Stimulated activated CD4-positive, alpha-beta T cell treated with anti-CD3 and anti-CD28 coated beads, TNF-alpha, amount 100 ng/mL, for 48 hours (primary cell): Measurements from ENCODE around the gene CCDC27.
A peak's percentile ranks its signal among the peaks of the same experiment; 100 is the strongest.

Experiments
- DNase-seq, 3 donors: peaks; one replicate each; pipeline ENCODE4 v3.0.0-alpha.2; 2020; ENCODE audit warnings: low read depth in 3 of 3

The CCDC27 gene

GRCh38 chr1:3717715-3718601, 34.3 kb upstream of the CCDC27 start:
- no peak for DNase-seq

- no peak for DNase-seq
Observed at GRCh38 chr1:3718764-3719163, 33.5 kb upstream of the CCDC27 start.

- DNase-seq, result no peak
Observed at GRCh38 chr1:3721955-3722465, 30.2 kb upstream of the CCDC27 start.

DNA sequence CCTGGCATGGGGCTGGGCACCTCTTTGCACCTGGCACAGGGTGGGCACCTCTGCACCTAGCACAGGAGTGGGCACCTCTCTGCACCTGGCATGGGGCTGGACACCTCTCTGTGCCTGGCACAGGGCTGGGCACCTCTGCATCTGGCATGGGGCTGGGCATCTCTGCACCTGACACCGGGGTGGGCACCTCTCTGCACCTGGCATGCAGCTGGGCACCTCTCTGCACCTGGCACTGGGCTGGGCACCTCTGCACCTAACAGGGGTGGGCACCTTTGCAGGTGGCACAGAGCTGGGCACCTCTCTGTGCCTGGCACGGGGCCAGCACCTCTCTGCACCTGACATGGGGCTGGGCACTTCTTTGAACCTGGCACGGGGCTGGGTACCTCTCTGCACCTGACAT, 29.4 kb upstream of the CCDC27 start:
- DNase-seq, result no peak

DNA sequence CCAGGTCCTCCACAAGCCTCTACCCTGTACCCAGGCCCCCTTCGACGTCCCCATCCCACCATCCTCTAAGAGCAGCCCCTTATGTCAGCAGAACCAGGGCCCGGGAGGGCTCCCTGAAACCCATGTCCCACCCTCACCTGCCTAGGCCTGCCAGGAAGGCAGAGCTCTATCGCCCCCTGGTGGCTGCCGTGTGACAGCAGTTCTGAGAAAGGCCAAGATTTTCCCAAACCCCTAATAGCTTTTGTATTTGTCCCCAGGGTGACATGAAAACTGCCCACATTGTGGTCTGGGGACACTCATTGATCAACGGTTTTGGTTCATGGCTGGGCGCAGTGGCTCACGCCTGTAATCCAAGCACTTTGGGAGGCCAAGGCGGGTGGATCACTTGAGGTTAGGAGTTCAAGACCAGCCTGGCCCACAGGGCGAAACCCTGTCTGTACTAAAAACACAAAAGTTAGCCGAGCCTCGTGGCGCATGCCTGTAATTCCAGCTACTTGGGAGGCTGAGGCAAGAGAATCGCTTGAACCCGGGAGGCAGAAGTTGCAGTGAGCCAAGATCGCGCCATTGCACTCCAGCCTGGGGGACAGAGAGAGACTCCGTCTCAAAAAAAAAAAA, 27.7 kb upstream of the CCDC27 start:
- DNase-seq, result peak; percentile 41 to 77 (median 62)

DNA sequence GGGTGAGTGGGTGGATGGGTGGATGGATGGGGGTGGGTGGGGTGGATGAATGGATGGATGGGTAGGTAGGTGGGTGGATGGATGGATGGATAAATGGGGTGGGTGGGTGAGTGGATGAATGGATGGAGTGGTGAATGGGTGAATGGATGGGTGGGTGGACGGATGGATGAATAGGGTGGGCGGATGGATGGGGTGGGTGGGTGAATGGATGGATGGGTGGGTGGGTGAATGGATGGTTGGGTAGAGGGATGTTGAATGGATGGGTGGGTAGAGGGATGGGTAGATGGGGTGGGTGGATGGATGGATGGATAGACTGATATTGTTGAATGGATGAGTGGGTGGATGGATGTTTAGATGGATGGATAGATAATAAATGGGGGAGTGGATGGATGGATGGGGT, 26.9 kb upstream of the CCDC27 start:
- no peak for DNase-seq

DNA sequence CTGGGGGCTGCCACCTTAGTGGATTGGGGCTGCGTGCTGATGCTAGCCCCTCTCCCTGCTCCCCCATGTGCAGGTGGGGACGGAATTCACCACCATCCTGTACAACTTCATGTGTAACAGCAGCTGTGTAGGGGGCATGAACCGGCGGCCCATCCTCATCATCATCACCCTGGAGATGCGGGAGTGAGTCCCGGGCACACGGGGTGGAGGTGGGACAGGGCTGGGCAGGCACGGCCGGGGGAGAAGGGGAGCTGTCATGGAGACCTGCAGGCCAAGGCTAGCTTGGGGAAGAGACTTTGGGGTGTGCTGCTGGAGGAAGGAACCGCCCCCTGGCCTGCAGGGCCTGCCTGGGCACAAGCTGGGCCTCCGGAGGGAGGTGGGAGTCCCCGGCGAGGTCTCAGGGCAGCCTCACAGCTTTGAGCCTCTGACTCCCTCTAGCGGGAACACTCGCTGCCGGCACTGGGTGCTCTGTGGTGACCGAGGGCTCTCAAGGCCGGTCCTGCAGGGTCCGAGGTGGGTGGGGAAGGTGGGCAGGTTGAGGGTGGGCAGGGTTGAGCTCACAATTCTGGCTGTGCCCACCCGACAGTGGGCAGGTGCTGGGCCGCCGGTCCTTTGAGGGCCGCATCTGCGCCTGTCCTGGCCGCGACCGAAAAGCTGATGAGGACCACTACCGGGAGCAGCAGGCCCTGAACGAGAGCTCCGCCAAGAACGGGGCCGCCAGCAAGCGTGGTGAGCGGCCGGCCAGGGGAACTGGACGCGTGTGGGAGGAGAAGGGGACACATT, 25.0 kb upstream of the CCDC27 start:
- no peak for DNase-seq

GRCh38 chr1:3727825-3728776, 24.1 kb upstream of the CCDC27 start:
- no peak for DNase-seq

DNA sequence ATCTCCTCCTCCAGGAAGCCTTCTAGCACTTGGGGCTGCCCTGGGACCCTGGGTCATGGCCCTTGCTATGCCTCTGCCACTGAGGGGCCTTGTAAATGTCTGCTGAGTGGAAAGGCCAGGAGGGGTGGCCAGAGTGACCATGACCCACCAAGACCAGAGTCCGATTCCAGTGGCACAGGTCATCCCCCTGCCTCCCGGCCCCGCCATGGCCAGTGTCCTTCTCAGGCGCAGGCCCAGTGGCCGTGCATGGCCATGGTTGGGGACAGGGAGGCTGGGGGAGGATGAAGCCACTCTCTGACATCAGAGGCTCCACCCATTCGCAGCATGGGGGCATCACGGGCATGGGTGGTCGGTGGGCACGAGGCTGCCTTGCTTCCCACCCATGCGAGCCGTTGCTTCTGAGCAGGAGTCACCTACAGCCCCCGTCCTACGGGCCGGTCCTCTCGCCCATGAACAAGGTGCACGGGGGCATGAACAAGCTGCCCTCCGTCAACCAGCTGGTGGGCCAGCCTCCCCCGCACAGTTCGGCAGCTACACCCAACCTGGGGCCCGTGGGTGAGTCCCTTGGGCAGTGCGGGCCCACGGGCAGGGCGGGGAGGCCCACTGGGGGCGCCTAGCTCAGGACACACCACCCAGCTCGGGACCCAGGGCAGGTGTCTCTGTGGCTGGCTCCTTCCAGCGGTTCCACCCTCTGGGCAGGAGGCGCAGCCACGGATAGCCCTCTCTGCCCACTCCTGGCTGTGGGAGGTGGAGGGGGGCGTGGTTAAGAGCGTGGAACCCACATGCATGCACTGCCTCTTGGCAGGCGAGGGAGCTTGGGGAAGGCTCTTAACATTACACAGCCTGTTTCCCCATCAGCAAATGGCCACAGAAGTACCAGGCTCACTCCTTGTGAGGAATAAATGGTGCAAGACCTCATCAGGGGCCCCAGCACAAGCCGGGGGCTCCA, 22.4 kb upstream of the CCDC27 start:
- DNase-seq, result no peak

DNA sequence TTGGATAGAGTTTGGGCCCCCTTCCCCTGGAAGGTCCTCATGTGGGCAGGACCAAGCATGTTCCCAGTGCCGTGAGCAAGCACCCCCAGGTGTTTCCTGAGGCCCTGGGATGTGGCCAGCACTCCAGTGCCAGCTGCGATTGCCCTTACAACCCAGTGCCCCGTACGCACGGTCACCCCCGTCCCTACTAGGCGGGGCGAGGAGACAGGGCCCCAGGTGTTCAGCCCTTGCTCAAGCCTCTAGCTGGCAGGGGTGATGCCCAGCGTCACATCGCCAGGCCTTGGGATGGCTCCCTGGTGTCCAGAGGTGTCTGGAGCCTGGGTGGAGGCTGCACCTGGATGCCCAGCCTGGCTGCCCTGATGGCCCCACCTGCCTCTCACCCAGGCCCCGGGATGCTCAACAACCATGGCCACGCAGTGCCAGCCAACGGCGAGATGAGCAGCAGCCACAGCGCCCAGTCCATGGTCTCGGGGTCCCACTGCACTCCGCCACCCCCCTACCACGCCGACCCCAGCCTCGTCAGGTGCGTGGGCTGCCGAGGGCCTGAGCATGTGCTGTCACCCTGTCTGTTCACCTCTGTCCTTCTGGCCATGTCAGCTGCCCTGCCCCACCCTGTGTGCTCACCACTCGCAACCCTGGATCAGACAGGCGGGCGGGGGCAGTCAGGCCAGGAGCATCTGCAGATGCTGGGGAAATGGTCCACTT, 21.6 kb upstream of the CCDC27 start:
- DNase-seq, result no peak

DNA sequence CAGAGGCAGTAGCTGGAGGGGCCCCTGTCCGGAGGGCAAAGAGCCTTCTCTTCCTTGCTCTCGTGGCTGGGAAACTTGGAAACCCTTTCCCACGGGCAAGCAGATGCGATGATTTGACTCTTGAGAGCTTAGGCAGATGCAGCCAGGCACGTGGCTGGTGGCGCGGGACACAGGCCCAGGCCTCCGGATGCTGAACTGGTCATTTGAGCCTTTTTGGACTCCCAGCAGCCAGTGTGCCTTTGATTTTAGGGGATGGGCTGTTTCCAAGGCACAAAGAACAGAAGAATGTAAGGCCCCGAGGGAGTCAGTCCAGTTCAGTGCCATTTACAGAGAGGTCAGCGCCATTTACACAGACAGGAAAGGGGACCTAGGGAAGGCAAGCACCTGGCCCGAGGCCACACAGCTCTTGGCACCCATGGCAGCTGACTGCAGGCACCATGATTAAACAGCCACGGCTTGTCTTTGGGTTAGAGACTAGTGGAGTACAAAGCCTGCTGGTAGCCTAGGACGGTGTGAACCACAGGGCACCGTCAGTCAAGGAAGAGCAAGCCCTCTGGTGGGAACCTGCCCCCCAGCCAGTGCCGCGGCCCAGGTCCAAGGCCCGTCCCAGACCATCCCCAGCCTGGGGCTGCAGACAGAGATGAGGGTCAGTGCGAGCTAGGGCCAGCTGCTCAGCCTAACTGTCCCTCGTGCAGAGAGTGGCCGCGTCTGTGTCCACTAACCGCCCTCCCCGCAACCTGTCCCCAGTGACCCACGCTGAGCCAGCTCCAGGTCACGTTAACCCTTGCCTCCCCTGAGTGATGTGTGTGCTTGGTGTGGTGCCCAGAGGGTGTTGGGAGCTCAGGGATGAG, 20.4 kb upstream of the CCDC27 start:
- no peak for DNase-seq

- no peak for DNase-seq
Observed at GRCh38 chr1:3732434-3733093, 19.7 kb upstream of the CCDC27 start.

DNA sequence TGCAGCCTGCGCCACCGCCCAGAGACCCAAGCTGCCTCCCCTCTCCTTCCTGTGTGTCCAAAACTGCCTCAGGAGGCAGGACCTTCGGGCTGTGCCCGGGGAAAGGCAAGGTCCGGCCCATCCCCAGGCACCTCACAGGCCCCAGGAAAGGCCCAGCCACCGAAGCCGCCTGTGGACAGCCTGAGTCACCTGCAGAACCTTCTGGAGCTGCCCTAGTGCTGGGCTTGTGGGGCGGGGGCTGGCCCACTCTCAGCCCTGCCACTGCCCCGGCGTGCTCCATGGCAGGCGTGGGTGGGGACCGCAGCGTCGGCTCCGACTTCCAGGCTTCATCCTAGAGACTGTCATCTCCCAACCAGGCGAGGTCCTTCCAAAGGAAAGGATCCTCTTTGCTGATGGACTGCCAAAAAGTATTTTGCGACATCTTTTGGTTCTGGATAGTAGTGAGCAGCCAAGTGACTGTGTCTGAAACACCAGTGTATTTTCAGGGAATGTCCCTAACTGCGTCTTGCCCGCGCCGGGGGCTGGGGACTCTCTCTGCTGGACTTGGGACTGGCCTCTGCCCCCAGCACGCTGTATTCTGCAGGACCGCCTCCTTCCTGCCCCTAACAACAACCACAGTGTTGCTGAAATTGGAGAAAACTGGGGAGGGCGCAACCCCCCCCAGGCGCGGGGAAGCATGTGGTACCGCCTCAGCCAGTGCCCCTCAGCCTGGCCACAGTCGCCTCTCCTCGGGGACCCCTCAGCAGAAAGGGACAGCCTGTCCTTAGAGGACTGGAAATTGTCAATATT, 19.0 kb upstream of the CCDC27 start:
- no peak for DNase-seq

GRCh38 chr1:3733883-3734589, 18.2 kb upstream of the CCDC27 start:
- DNase-seq, result no peak

GRCh38 chr1:3734602-3735001, 17.6 kb upstream of the CCDC27 start:
- no peak for DNase-seq

GRCh38 chr1:3735027-3735681, 17.1 kb upstream of the CCDC27 start:
- DNase-seq, result no peak
